CD4-positive, alpha-beta T cell treated with Interleukin-4 for 1 hour (primary cell): ENCODE measurements around the gene BTF3.
"Not testable (repeated sequence)": the region's sequence is repeated elsewhere in the genome, so short reads cannot be mapped to it uniquely, and the experiment has no call there.

ENCODE experiments used
- DNase-seq, 2 donors: peaks; one replicate each; pipeline ENCODE4 v3.0.0-alpha.2; 2020 to 2022

Gene BTF3

DNA sequence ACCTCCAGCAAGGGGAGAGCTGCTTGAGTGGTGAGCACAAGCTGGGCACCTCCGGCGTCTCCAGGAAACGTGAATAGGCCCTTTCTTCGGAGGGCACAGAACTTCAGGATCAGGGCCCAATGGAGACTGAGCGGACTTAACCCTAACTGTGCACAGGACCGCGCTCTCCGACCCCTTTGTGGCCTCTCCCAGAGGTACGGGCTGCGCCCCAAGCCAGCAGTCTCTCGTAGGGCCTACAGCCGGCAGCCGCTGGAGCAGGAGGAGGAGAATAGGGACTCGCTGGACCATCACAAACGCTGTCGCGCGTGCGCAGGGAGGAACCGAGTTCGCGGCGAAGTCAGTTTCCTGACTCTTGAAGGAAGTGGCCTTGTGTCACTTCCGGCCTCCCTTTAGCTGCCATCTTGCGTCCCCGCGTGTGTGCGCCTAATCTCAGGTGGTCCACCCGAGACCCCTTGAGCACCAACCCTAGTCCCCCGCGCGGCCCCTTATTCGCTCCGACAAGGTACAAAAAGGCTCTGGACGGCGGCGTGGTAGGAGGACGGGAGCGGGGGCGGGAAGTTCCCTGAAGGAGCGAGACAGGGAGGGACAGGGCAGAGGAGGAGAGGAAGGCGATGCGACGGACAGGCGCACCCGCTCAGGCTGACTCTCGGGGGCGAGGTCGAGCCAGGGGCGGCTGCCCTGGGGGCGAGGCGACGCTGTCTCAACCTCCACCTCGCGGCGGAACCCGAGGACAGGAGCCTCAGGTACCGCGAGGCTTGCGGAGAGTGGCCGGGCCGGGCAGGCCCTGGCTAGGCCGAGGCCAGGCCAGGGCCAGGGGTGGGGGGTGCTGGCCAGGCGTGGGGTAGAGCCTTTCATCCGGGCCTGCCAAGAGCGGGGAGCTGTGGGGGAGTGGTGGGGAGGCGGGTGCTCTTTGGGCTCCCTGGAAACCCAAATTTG, at the start of gene BTF3:
TSS of gene BTF3 (plus strand) at position 386 of the 936 bp plus-strand sequence. CDS start at position 612, 226 bp downstream.
- DNase-seq: peak; percentile 94 to 96

DNA sequence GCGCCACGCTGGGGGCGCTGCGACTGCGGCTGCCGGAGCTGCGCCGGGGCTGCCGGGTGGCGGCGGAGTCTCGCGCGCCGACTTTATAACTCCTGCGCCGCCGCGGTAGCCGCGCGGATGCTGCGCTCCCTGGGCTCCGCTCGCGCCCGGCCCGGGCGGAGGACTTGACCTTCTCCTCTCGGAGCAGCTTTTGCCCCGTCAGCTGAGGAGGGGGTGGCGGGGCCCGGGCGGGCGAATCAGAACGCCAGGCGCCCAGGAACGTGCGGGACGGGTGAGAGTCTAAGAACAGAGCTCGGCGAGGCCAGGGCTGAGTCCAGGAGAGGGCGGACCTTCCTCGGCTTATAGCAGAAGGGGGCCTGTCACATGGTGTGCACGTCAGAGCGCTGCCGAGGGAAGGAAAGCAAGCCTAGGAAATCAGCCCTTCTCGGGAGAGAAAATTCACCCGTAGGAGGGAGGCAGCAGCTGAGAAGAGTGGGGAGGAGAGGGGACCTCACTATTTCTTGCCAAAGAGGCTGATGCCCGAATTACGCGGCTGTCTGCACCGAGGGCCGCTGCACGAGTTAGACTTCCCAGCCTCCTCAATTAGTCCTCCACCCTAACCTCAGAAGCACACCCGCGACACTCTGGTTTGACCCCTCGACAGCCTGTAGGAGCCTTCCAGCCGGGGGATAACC, 49.6 kb upstream of the BTF3 start, which contains the start of gene FOXD1:
TSS of gene FOXD1 (minus strand) at position 315 of the 674 bp plus-strand sequence. CDS start 415 bp downstream, outside the sequence.
- DNase-seq: peak; percentile 44 to 53

DNA sequence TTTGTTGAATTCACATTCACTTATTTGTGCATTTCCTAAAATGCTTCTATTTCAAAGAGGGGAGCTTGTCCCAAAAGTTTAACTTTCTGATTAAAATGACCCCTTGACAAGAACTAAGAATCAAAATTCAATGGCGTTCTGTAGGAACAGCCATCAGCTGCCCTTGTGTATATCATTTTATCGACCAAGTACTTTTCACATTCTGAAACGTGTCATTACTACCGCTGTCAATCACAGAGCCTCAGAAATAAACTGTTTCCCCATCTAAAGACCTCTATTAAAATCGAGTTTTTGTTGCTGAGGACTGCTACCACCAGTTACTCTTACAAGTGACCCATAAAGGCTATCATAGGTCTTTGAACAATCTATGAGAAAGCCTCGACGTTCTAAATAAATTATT, 48.1 kb upstream of the BTF3 start:
- DNase-seq: no peak

DNA sequence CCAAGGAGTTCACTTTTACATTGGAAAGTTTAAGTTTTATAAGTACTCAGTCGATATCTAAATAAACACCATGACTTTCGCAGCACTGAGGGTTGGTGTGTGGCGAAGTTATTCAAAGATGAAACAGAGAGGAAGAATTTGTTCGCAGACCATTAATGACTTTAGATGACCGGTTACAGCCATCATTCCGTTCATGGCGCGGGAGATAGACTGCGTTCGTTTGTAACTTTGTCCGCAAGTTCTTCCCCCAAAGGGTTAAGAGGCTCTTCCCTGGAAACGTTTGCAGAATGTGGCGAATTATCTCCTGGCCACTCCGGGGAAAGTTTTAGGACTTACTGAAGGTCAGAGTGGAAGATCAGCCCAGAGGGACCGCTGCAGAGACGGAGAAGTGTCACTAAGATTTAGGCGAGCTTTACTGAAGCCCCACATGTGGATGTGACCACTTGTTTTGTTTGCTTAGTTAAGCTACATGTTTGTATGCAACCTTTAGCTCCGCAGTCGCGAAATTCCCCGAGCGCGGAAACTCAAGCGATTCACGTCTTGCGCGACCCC, 47.5 kb upstream of the BTF3 start:
- DNase-seq: no peak

GRCh38 chr5:73451224-73452130, 46.8 kb upstream of the BTF3 start:
- peak; percentile 47 to 66 for DNase-seq

GRCh38 chr5:73452215-73452614, 46.0 kb upstream of the BTF3 start:
- DNase-seq: no peak

DNA sequence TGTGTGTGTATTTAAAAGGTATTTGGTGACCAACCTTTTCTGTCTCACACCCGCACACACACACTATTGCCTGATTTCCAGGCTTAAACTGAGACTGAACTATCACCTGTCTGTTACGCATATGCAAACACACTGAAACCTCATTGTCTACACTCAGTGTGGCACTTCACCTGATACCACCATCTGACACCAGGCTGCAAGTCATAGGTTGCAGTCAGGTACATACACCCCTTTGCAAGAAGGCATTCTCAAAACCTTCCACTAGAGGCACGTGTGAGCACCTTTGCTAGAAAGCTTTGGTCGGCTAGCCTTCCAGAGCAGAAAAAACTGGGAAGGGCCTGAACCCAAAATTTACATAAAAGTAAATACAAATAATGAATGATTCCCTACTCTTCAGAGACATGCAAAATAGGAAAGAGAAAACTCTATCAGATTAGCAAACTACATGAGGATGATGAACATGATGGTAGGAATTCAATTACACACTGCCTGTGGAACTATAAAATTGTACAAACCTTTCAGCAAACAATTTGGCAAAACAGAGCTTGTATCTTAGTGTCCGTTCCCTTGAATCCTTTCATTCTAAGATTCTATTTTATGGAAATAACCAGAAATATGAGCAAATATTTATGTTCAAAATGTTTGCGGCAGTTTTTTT, 43.7 kb upstream of the BTF3 start:
- peak; percentile 31 to 60 for DNase-seq

- not testable (repeated sequence) for DNase-seq
Observed at GRCh38 chr5:73456462-73456861, 41.8 kb upstream of the BTF3 start.

DNA sequence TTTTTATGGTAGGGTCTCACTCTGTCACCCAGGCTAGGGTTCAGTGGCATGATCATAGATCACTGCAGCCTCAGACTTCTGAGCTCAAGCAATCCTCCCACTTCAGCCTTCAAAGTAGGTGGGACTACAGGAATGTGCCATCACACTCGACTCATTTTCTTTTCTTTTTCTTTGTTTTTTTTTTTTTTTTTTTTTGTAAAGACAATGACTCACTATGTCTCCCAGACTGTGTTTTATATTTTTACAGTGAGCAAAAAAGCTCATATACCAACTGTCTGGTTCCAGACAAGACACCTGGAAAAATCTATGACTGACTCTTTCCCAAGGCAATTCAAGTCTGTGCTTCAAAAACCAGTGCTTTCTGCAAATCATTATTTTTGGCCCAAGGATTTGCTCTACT, 38.9 kb upstream of the BTF3 start:
- no peak for DNase-seq

DNA sequence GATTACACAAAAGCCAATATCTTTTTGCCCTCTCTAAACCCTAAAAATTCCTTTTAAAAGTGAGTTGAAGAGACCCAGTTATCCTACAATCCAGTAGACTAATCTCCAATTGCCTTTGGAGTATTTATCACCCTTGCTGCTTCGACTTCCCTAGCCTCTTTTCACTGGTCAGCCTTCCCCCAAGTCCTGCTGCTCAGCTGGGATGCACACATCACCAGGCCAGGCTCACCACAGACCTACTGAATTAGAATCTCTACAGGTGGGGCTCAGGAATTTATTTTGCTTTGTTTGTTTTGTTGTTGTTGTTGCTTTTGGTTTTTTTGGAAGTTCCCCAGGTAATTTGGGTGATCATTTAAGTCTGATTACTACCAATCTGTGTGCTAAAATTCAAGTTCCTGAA, 38.1 kb upstream of the BTF3 start:
- DNase-seq: no peak

- no peak for DNase-seq
Observed at GRCh38 chr5:73464016-73464745, 34.1 kb upstream of the BTF3 start.

DNA sequence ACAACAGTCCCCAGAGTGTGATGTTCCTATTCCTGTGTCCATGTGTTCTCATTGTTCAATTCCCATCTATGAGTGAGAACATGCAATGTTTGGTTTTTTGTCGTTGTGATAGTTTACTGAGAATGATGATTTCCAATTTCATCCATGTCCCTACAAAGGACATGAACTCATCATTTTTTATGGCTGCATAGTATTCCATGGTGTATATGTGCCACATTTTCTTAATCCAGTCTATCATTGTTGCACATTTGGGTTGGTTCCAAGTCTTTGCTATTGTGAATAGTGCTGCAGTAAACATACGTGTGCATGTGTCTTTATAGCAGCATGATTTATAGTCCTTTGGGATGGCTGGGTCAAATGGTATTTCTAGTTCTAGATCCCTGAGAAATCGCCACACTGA, 29.6 kb upstream of the BTF3 start:
- not testable (repeated sequence) for DNase-seq

DNA sequence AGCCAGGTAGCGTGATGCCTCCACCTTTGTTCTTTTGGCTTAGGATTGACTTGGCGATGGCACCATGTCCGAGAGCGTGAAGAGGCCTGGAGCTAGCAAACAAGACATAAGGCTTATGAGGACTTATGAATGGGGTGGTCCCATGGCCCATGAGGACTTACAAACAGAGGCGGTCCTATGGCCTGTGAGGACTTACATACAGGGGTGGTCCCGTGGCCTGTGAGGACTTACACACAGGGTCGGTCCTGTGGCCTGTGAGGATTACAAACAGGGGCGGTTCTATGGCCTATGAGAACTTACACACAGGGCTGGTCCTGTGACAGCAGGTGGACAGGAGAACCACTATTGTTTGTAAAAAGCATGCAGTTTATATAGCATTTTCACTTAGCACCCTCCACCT, 28.4 kb upstream of the BTF3 start:
- DNase-seq: no peak

DNA sequence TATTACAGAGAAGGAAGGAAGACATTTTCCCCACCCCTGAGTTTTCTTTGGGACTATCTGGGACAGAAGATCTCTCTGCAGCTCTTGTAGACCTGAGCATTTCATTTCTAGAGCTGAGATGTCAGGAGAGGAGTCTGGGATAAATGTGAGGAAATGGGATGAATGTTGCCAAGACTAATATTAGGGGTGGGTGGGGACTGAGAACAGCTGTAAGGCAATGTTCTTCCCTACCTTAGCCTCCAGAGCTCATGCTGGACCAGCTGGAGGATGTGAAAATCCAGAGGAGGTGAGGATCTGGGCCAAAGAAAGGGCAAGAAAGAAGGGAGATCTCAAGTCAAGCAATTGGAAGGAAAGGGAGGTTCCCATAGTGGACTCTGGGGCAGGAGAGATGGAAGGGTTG, 26.6 kb upstream of the BTF3 start:
- DNase-seq: no peak

- no peak for DNase-seq
Observed at GRCh38 chr5:73472116-73472515, 26.1 kb upstream of the BTF3 start.

GRCh38 chr5:73480500-73480899, 17.7 kb upstream of the BTF3 start:
- no peak for DNase-seq

DNA sequence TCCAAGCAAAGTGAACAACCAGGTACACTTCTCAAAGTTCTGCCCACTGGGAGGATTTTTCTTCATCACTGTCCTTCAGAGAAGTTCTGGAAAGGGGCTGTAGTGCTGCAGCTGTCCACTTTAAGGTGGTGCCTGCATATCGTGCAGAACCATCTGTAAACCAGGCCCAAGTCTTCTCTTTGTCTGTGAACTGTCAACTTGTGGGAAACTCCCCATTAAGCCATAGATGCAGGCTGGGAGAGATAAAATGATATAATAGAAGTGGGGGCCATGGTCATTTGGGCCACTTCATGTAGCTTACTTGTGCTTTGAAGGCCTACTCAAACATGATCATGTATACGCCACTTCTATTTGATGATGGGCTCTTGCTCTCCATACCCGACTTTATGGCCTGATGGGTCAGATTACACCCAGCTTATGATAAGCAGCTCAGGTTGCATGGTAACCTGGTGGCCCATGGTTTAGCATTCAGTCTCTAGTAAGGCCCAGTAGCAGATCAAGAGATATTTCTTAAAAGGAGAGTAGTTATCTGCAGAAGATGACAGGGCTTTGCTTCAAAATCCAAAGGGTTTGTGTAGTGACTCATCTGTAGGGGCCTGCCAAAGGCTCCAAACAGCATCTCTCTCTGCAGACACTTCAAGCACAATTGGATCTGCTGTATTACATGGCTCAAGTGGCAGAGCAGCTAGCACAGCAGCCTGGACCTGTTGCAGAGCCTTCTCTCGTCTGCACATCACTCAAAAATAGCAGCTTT, 15.7 kb upstream of the BTF3 start:
- DNase-seq: no peak

GRCh38 chr5:73483676-73484075, 14.6 kb upstream of the BTF3 start:
- DNase-seq: no peak

DNA sequence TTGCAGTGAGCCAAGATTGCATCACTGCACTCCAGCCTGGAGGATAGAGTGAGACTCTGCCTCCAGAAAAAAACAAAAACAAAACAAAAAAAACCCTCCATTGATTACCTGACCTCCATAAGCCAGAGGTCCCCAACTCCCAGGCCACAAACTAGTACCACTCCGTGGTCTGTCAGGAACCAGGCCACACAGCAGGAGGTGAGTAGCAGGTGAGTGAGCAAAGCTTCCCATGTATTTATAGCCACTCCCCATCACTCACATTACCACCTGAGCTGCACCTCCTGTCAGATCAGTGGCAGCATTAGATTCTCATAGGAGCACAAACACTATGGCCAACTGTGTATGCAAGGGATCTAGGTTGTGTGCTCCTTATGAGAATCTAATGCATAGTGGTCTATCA, 13.7 kb upstream of the BTF3 start:
- DNase-seq: no peak

- DNase-seq: no peak
Observed at GRCh38 chr5:73485715-73486114, 12.5 kb upstream of the BTF3 start.
